ENCODE data around the gene PRR15L. TPM values are rescaled to one million over a fixed set of nuclear protein-coding genes. Genes with fewer than 3 reads are reported as not detected.

Gene PRR15L
- total RNA-seq, 1 donor from 2014 or later, result not detected

DNA sequence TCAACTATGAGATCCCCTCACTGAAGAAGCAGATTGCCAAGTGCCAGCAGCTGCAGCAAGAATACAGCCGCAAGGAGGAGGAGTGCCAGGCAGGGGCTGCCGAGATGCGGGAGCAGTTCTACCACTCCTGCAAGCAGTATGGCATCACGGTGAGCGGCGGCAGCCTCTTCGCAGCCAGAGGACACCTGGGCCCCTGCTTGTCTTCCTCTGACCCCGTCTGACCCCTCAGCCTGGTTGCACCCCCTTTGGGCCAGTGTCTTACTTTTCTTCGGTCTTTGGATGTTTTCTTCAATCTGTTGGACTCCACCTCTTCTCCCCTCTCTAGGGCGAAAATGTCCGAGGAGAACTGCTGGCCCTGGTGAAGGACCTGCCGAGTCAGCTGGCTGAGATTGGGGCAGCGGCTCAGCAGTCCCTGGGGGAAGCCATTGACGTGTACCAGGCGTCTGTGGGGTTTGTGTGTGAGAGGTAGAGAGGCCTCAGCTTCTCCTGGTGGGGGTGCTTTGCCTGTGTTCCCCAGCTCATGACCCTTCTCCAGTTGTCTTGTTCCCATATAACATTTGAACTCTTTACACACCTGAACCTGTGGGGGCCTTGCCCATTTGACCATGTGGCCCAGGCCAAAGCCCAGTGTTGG, 17.6 kb upstream of the PRR15L start:
- no peaks in the 10 kb centered on the region for H3K9me3 Mint-ChIP-seq (ENCODE audit: low read depth)

DNA sequence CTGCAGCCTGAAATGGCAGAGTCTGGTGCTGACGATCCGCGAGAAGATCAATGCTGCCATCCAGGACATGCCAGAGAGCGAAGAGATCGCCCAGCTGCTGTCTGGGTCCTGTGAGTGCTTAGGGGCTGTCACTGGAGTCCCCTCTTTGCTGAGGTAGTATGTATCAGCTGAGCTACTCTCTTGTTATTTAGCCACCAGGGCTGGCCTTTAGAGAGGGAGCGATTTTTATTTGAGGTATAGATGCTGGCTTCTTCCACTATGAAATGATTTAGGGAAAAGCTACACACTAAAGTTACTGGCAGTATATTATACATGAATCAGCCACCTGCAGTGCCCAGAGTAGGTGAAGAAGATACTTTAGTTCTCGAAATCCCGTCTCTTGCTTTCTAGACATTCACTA, 15.9 kb upstream of the PRR15L start:
- peaks cover 20% of the 10 kb centered on the region for H3K4me1 Mint-ChIP-seq (ENCODE audit: low read depth)
- H3K27ac Mint-ChIP-seq (ENCODE audit: unreplicated experiment), result no peak overlapping the region
- DNase-seq (ENCODE audit: low spot score), result no peak
- TF ChIP-seq, protein P1, sequence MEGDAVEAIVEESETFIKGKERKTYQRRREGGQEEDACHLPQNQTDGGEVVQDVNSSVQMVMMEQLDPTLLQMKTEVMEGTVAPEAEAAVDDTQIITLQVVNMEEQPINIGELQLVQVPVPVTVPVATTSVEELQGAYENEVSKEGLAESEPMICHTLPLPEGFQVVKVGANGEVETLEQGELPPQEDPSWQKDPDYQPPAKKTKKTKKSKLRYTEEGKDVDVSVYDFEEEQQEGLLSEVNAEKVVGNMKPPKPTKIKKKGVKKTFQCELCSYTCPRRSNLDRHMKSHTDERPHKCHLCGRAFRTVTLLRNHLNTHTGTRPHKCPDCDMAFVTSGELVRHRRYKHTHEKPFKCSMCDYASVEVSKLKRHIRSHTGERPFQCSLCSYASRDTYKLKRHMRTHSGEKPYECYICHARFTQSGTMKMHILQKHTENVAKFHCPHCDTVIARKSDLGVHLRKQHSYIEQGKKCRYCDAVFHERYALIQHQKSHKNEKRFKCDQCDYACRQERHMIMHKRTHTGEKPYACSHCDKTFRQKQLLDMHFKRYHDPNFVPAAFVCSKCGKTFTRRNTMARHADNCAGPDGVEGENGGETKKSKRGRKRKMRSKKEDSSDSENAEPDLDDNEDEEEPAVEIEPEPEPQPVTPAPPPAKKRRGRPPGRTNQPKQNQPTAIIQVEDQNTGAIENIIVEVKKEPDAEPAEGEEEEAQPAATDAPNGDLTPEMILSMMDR (IDR thresholded peaks at IDR 0.05), result no peak
- H3K4me3 Mint-ChIP-seq (ENCODE audit: unreplicated experiment), result no peak overlapping the region
- peaks cover 22% of the 10 kb centered on the region for H3K36me3 Mint-ChIP-seq (ENCODE audit: low read depth)
- H3K27me3 Mint-ChIP-seq (ENCODE audit: low read depth), result no peaks in the 10 kb centered on the region
- no peaks in the 10 kb centered on the region for H3K9me3 Mint-ChIP-seq (ENCODE audit: low read depth)

More for the DNA sequence above, 17.6 kb upstream of the PRR15L start:
- Mint-ChIP-seq H3K4me3 (ENCODE audit: unreplicated experiment) (no peak overlapping the region), H3K27ac (ENCODE audit: unreplicated experiment) (no peak overlapping the region), H3K4me1 (ENCODE audit: low read depth) (peaks cover 16% of the 10 kb centered on the region), H3K27me3 (ENCODE audit: low read depth) (no peaks in the 10 kb centered on the region), H3K36me3 (ENCODE audit: low read depth) (peaks cover 29% of the 10 kb centered on the region)
- TF ChIP-seq, protein P1 (IDR thresholded peaks at IDR 0.05), result peak; percentile 8
- no peak for DNase-seq (ENCODE audit: low spot score)

DNA sequence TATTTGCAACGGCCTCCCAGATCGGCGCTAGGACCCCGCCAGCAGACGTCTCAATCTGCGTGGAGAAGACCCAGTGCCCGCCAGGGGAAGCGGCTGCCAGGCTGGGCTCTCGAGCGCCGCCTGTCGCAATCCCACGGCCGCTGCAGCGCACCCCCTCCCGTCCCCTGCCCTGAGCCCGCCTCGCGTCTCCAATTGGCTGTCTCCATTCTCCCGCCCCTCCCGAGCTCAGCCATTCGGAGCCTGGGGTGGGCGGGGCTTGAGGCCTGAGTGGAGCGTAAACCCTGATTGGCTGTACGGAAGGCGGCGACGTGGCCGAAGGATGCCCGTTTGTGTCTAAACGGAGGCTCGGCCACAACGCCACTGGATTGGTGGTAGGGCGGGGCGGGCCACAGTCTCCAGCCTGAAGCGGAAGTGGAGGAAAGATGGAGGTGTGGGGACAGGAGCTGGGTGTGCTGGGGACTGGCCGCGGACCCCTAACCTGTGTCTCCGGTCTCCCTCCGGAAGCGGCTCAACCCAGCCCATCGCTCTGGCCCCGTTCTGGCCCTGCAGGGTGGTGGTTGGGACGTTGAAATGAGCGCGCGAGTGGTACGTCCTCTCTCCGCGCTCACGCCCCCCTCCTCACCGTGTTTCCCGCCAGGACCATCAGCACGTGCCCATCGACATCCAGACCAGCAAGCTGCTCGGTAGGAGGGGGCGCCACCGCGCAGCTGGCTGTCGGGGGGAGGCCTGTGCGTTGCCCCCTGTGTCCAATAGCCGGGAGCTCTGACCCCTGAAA, 13.2 kb upstream of the PRR15L start, which contains the start of gene CDK5RAP3:
TSS of gene CDK5RAP3 (plus strand) at position 389 of the 775 bp plus-strand sequence. CDS start at position 423, 34 bp downstream.
- Mint-ChIP-seq H3K9me3 (ENCODE audit: low read depth) (no peaks in the 10 kb centered on the region), H3K4me3 (ENCODE audit: unreplicated experiment) (peak within 1 kb of the TSS; percentile 97), H3K27ac (ENCODE audit: unreplicated experiment) (peak within 1 kb of the TSS; percentile 95), H3K36me3 (ENCODE audit: low read depth) (peaks cover 14% of the 10 kb centered on the region), H3K27me3 (ENCODE audit: low read depth) (no peaks in the 10 kb centered on the region), H3K4me1 (ENCODE audit: low read depth) (peaks cover 30% of the 10 kb centered on the region)
- DNase-seq (ENCODE audit: low spot score), result peak; percentile 100
- TF ChIP-seq, protein P1 (IDR thresholded peaks at IDR 0.05), result peak; percentile 91

DNA sequence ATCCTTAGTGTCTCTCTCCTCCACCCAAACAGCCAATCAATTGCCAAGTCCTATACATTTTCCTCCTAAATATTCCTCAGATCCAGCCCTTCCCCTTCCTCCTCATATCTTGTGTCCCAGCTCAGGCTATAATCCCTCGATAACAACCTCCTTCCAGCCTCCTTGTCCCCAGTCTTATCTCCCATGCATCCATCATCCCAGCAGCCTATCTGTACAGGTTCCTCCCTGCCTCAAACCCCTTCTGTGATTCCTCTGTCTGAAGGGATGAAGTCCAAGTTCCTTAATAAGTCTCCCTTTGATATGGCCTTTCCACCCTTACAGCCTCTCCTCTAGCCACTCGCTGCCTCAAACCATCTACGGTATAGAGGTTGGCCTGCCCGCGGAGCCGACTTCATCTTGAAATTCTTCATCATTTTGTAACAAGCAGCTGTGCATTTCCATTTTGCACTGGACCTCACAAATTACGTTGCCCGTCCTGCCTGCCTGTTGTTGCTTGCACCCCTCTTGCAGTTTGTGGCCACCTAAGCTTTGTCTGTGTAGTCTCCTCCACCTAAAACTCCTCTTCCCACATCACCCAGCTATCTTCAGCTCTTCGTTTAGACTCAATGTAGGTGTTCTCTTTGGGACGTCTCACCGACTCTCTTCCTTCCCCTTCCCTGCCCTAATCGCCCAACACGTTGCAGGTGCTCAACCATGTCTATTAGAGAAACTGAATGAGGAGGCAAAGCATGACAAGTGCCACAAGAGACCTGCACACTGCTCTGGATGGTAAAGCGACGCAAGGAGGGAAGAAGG, 12.4 kb upstream of the PRR15L start:
- TF ChIP-seq, protein P1 (IDR thresholded peaks at IDR 0.05), result no peak

DNA sequence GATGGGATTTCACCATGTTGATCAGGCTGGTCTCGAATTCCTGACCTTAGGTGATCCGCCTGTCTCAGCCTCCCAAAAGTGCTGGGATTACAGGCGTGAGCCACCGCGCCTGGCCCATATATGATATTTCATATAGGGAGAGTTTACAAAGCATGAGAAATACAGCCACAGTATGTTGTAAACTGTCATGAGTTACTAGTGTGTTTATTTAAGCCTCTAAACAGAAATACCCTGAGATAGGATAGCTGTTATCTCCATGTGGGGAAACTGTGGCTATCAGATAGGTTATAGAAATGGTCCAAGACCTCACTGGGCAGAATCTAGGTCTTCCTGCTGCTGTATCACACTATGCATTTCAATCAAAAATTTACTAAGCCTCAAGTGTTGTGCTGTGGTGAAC, 11.2 kb upstream of the PRR15L start:
- TF ChIP-seq, protein P1 (IDR thresholded peaks at IDR 0.05), result no peak
- Mint-ChIP-seq H3K27ac (ENCODE audit: unreplicated experiment) (no peak overlapping the region), H3K4me3 (ENCODE audit: unreplicated experiment) (no peak overlapping the region), H3K9me3 (ENCODE audit: low read depth) (no peaks in the 10 kb centered on the region), H3K4me1 (ENCODE audit: low read depth) (peaks cover 30% of the 10 kb centered on the region), H3K27me3 (ENCODE audit: low read depth) (no peaks in the 10 kb centered on the region), H3K36me3 (ENCODE audit: low read depth) (peaks cover 1% of the 10 kb centered on the region)
- no peak for DNase-seq (ENCODE audit: low spot score)

More for the DNA sequence above, 12.4 kb upstream of the PRR15L start:
- H3K27me3 Mint-ChIP-seq (ENCODE audit: low read depth), result no peaks in the 10 kb centered on the region
- peak overlapping the region; percentile 61 for H3K4me3 Mint-ChIP-seq (ENCODE audit: unreplicated experiment)
- DNase-seq (ENCODE audit: low spot score), result no peak
- peaks cover 8% of the 10 kb centered on the region for H3K36me3 Mint-ChIP-seq (ENCODE audit: low read depth)
- no peaks in the 10 kb centered on the region for H3K9me3 Mint-ChIP-seq (ENCODE audit: low read depth)
- peak overlapping the region; percentile 5 for H3K27ac Mint-ChIP-seq (ENCODE audit: unreplicated experiment)
- peaks cover 30% of the 10 kb centered on the region for H3K4me1 Mint-ChIP-seq (ENCODE audit: low read depth)
